ENCODE data around the gene GJA1. TPM values are rescaled to one million over a fixed set of nuclear protein-coding genes. Genes with fewer than 3 reads are reported as not detected.

The GJA1 gene
- total and polyA plus RNA-seq, 2 of the 8 experiments (the other 6 are each of a cell fraction or from before 2014, with no cell fraction given), result 468 to 795 TPM

DNA sequence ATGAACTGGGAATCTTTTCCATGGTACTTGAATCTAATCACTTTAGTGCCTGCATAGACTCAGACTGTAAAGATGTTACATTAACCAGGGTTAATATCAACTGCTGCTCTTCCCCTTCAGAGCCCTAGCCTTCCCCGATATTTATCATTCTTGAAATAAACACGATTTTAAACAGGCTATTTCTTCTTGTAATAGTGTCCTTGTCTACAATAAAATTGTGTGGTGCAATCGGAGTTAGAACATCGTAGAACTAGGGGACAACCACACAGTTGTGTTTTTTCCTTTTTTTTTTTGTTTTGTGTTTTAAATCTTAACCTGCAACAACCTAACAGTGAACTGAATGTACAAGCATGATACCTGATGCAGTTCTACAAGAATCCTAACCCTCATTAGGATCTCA is 4.5 kb downstream of the GJA1 start (continued):
- TF ChIP-seq, protein P1, sequence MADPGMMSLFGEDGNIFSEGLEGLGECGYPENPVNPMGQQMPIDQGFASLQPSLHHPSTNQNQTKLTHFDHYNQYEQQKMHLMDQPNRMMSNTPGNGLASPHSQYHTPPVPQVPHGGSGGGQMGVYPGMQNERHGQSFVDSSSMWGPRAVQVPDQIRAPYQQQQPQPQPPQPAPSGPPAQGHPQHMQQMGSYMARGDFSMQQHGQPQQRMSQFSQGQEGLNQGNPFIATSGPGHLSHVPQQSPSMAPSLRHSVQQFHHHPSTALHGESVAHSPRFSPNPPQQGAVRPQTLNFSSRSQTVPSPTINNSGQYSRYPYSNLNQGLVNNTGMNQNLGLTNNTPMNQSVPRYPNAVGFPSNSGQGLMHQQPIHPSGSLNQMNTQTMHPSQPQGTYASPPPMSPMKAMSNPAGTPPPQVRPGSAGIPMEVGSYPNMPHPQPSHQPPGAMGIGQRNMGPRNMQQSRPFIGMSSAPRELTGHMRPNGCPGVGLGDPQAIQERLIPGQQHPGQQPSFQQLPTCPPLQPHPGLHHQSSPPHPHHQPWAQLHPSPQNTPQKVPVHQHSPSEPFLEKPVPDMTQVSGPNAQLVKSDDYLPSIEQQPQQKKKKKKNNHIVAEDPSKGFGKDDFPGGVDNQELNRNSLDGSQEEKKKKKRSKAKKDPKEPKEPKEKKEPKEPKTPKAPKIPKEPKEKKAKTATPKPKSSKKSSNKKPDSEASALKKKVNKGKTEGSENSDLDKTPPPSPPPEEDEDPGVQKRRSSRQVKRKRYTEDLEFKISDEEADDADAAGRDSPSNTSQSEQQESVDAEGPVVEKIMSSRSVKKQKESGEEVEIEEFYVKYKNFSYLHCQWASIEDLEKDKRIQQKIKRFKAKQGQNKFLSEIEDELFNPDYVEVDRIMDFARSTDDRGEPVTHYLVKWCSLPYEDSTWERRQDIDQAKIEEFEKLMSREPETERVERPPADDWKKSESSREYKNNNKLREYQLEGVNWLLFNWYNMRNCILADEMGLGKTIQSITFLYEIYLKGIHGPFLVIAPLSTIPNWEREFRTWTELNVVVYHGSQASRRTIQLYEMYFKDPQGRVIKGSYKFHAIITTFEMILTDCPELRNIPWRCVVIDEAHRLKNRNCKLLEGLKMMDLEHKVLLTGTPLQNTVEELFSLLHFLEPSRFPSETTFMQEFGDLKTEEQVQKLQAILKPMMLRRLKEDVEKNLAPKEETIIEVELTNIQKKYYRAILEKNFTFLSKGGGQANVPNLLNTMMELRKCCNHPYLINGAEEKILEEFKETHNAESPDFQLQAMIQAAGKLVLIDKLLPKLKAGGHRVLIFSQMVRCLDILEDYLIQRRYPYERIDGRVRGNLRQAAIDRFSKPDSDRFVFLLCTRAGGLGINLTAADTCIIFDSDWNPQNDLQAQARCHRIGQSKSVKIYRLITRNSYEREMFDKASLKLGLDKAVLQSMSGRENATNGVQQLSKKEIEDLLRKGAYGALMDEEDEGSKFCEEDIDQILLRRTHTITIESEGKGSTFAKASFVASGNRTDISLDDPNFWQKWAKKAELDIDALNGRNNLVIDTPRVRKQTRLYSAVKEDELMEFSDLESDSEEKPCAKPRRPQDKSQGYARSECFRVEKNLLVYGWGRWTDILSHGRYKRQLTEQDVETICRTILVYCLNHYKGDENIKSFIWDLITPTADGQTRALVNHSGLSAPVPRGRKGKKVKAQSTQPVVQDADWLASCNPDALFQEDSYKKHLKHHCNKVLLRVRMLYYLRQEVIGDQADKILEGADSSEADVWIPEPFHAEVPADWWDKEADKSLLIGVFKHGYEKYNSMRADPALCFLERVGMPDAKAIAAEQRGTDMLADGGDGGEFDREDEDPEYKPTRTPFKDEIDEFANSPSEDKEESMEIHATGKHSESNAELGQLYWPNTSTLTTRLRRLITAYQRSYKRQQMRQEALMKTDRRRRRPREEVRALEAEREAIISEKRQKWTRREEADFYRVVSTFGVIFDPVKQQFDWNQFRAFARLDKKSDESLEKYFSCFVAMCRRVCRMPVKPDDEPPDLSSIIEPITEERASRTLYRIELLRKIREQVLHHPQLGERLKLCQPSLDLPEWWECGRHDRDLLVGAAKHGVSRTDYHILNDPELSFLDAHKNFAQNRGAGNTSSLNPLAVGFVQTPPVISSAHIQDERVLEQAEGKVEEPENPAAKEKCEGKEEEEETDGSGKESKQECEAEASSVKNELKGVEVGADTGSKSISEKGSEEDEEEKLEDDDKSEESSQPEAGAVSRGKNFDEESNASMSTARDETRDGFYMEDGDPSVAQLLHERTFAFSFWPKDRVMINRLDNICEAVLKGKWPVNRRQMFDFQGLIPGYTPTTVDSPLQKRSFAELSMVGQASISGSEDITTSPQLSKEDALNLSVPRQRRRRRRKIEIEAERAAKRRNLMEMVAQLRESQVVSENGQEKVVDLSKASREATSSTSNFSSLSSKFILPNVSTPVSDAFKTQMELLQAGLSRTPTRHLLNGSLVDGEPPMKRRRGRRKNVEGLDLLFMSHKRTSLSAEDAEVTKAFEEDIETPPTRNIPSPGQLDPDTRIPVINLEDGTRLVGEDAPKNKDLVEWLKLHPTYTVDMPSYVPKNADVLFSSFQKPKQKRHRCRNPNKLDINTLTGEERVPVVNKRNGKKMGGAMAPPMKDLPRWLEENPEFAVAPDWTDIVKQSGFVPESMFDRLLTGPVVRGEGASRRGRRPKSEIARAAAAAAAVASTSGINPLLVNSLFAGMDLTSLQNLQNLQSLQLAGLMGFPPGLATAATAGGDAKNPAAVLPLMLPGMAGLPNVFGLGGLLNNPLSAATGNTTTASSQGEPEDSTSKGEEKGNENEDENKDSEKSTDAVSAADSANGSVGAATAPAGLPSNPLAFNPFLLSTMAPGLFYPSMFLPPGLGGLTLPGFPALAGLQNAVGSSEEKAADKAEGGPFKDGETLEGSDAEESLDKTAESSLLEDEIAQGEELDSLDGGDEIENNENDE (IDR thresholded peaks at IDR 0.05; ENCODE audit: insufficient replicate concordance, low read length), result no peak
- TF ChIP-seq KDM5A (IDR thresholded peaks at IDR 0.05; ENCODE audit: low read length) (no peak), SP1 (IDR thresholded peaks at IDR 0.05; ENCODE audit: low read depth, low read length) (no peak), CBX5 (IDR thresholded peaks at IDR 0.05; ENCODE audit: low read depth, low read length) (no peak), RNF2 (IDR thresholded peaks at IDR 0.05; ENCODE audit: borderline replicate concordance, low read depth, low read length, missing control alignments, poor library complexity, severe bottlenecking) (no peak)
